A549 (cell line): ENCODE results near the gene KLF4. TPM values are rescaled to one million over a fixed set of nuclear protein-coding genes. Genes with fewer than 3 reads are reported as not detected.

Experiments
- ATAC-seq, 2 experiments: fragments of 200-7000 bp in 1 of 2; fragments of >200 bp in 1 of 2; cut with Nextera tagmentation in 1 of 2; cut with Tn5 transposase in 1 of 2; 3 replicates each; pipeline versions ENCODE4 v1.8.0 to v1.9.1; 2018 to 2020; ENCODE audit warnings: mild to moderate bottlenecking in 1 of 2, moderate library complexity in 1 of 2
- CTCF ChIA-PET: fragments of 300-600 bp; sonication (Branson Sonifier 250); formaldehyde crosslinking; extraction: SDS; loops from one replicate; lab custom pipeline; 2021; ENCODE audit warnings: antibody characterized with exemption, inconsistent platforms; lab: Yijun Ruan, JAX
- POLR2A ChIA-PET: fragments of 350-600 bp; formaldehyde crosslinking; extraction: SDS; loops from one replicate; lab custom pipeline; 2021; ENCODE audit warnings: antibody characterized with exemption, inconsistent platforms; lab: Yijun Ruan, JAX
- DNase-seq, 2 experiments: peaks; one replicate each; pipeline versions ENCODE4 v3.0.0 to v3.0.0-alpha.2; 2011 to 2016; ENCODE audit warnings: low read depth in 1 of 2, low spot score in 1 of 2
- FAIRE-seq: peaks from 2 replicates; lab custom pipeline; 2011; peaks lifted over from hg19 to GRCh38; lab: Jason Lieb, UNC
- H3K27ac ChIP-seq, 2 experiments: fragments of >200 bp; sonication (Bioruptor Twin); formaldehyde crosslinking; 3 replicates each; pipeline ENCODE4 v1.5.1; 2016 to 2017
- H3K4me1 ChIP-seq: fragments of >200 bp; sonication (Bioruptor Twin); formaldehyde crosslinking; 3 replicates; pipeline ENCODE4 v1.6.1; 2016
- H3K4me2 ChIP-seq: fragments of >200 bp; sonication (Bioruptor Twin); formaldehyde crosslinking; 3 replicates; pipeline ENCODE4 v1.6.1; 2016
- H3K4me3 ChIP-seq: fragments of >200 bp; sonication (Bioruptor Twin); formaldehyde crosslinking; 3 replicates; pipeline ENCODE4 v1.5.1; 2016
- H3K9me3 ChIP-seq: fragments of >200 bp; sonication (Bioruptor Twin); formaldehyde crosslinking; 3 replicates; pipeline ENCODE4 v1.6.1; 2016
- ATOH8 ChIP-seq: fragments of 250-450 bp; sonication (Bioruptor Pico); IDR thresholded peaks from 2 replicates; pipeline ENCODE4 v1.5.0; 2020; ENCODE audit warnings: low read depth, mild to moderate bottlenecking, moderate library complexity
- BCL3 ChIP-seq: fragments of >200 bp; sonication (Bioruptor Twin); formaldehyde crosslinking; IDR thresholded peaks from 3 replicates; pipeline ENCODE4 v1.6.1; 2016
- CBX8 ChIP-seq: fragments of 200-600 bp; sonication (generic); IDR thresholded peaks from 2 replicates; pipeline ENCODE4 v1.6.1; 2016
- CHD2 ChIP-seq: fragments of 150-350 bp; IDR thresholded peaks from 2 replicates; pipeline ENCODE4 v1.6.1; 2014; ENCODE audit warnings: low read length; ENCODE audit not compliant: partially characterized antibody
- CTCF ChIP-seq: fragments of >200 bp; sonication (Bioruptor Twin); formaldehyde crosslinking; IDR thresholded peaks from 3 replicates; pipeline ENCODE4 v1.5.1; 2016
- EHMT2 ChIP-seq: fragments of 200-600 bp; sonication (generic); IDR thresholded peaks from 2 replicates; pipeline ENCODE4 v1.6.1; 2016; ENCODE audit warnings: antibody characterized with exemption, low read depth, mild to moderate bottlenecking, moderate library complexity
- FOSB ChIP-seq: fragments of 250-450 bp; sonication (Bioruptor Pico); IDR thresholded peaks from 2 replicates; pipeline ENCODE4 v1.5.0; 2020; ENCODE audit warnings: mild to moderate bottlenecking, moderate library complexity
- FOSL2 ChIP-seq, 2 experiments: fragments of 450-650 bp in 1 of 2; fragments of >200 bp in 1 of 2; sonication (Bioruptor Twin) in 1 of 2; formaldehyde crosslinking; IDR thresholded peaks; 2 replicates each; pipeline versions ENCODE4 v1.5.0 to v1.6.1; 2016 to 2020; ENCODE audit warnings: mild to moderate bottlenecking in 1 of 2, moderate library complexity in 1 of 2
- FOXS1 ChIP-seq: fragments of 250-450 bp; sonication (Bioruptor Pico); IDR thresholded peaks from 2 replicates; pipeline ENCODE4 v1.5.0; 2020; ENCODE audit warnings: mild to moderate bottlenecking, moderate library complexity
- HES2 ChIP-seq: fragments of >200 bp; sonication (Bioruptor Twin); formaldehyde crosslinking; IDR thresholded peaks from 2 replicates; pipeline ENCODE4 v1.6.1; 2016
- HOXA7 ChIP-seq: fragments of 250-450 bp; sonication (Bioruptor Pico); IDR thresholded peaks from 2 replicates; pipeline ENCODE4 v1.5.0; 2020; ENCODE audit warnings: mild to moderate bottlenecking, moderate library complexity
- HOXB5 ChIP-seq: fragments of 250-450 bp; sonication (Bioruptor Pico); IDR thresholded peaks from 2 replicates; pipeline ENCODE4 v1.5.0; 2020; ENCODE audit warnings: mild to moderate bottlenecking, moderate library complexity
- JUNB ChIP-seq: fragments of >200 bp; sonication (Bioruptor Twin); formaldehyde crosslinking; IDR thresholded peaks from 2 replicates; pipeline ENCODE4 v1.6.1; 2016
- KDM1A ChIP-seq: fragments of 200-600 bp; sonication (generic); IDR thresholded peaks from 2 replicates; pipeline ENCODE4 v1.6.1; 2016; ENCODE audit warnings: low read depth, mild to moderate bottlenecking
- MAX ChIP-seq: IDR thresholded peaks from 2 replicates; pipeline ENCODE4 v1.6.1; 2012
- PBX3 ChIP-seq: IDR thresholded peaks from 2 replicates; pipeline ENCODE4 v1.6.1; 2012
- RFX5 ChIP-seq: fragments of 450-650 bp; IDR thresholded peaks from 2 replicates; pipeline ENCODE4 v1.7.1; 2014; ENCODE audit warnings: antibody characterized with exemption, mild to moderate bottlenecking, moderate library complexity
- SREBF2 ChIP-seq: fragments of 450-650 bp; IDR thresholded peaks from 2 replicates; pipeline ENCODE4 v1.6.1; 2014; ENCODE audit warnings: mild to moderate bottlenecking, moderate library complexity
- ZFP36 ChIP-seq: fragments of 450-650 bp; IDR thresholded peaks from 2 replicates; pipeline ENCODE4 v1.6.1; 2014; ENCODE audit warnings: borderline replicate concordance; ENCODE audit not compliant: partially characterized antibody
- ZSCAN20 ChIP-seq: fragments of 250-450 bp; sonication (Bioruptor Pico); IDR thresholded peaks from 2 replicates; pipeline ENCODE4 v1.8.0; 2022; ENCODE audit warnings: mild to moderate bottlenecking, moderate library complexity
- WGBS: methylation state at CpG from one replicate; pipeline ENCODE4 v1.1.6; 2017; ENCODE audit errors: missing lambda C conversion rate; 5-methylcytosine and 5-hydroxymethylcytosine counted together
- polyA plus RNA-seq, 4 experiments: library from polyadenylated mRNA; depleted of rRNA in 3 of 4; stranded (reverse); fragments of >200 nt; fragmentation: RNase III in 1 of 4; extraction: RNeasy Plus Mini Kit Qiagen cat#74134 plus additional on column Dnase treatment in 1 of 4; gene quantifications; 2 replicates in 3 of 4; 3 replicates in 1 of 4; pipeline ENCODE4 v1.2.3, GENCODE V29; 2011 to 2017

KLF4 gene
- polyA plus RNA-seq, 2 of the 4 experiments (the other 2 are of a cell fraction) = 3.6 to 8.3 TPM

- TF ChIP-seq ATOH8 (CRISPR knock-in tag) (no peak), HOXB5 (CRISPR knock-in tag) (no peak), EHMT2 (no peak), ZSCAN20 (CRISPR knock-in tag) (no peak), FOSL2 (IDR thresholded peaks at IDR 0.05) (peak; percentile 61), FOSL2 (CRISPR knock-in tag; IDR thresholded peaks at IDR 0.05) (peak; percentile 52; the same call in 1 of the 2 replicates), MAX (no peak), HES2 (peak; percentile 41; the same call in 1 of the 2 replicates)
These were observed 9.2 kb downstream of the KLF4 start (continued) for GRCh38 chr9:107480386-107480789.

GRCh38 chr9:107478805-107479204 lies 10.8 kb downstream of the KLF4 start:
- WGBS = 87% methylated on average over 4 of the region's 4 CpGs
- no peak for FAIRE-seq
- CTCF ChIA-PET = interaction anchor here (1.0 to 6.7 kb wide), 10 partner anchors 9 to 1335 kb away, joined by 3 to 48 read pairs (median 4); no protein-coding TSS in a partner anchor

GRCh38 chr9:107474124-107474523 lies 15.4 kb downstream of the KLF4 start:
- ATAC-seq = no peak
- Histone ChIP-seq H3K4me2 (no peak overlapping the region), H3K9me3 (no peaks in the 10 kb centered on the region), H3K27ac (no peak overlapping the region), H3K4me1 (no peaks in the 10 kb centered on the region), H3K4me3 (no peak overlapping the region)
- no peak for TF ChIP-seq CBX8
- TF ChIP-seq PBX3 = no peak
- TF ChIP-seq BCL3 = no peak
- TF ChIP-seq JUNB = no peak
- no peak for TF ChIP-seq ZFP36
- TF ChIP-seq CTCF = no peak
- no peak for TF ChIP-seq HOXA7
- no peak for TF ChIP-seq RFX5
- ChIA-PET POLR2A (no interaction called here), CTCF (interaction anchor here (1.0 to 6.7 kb wide), 3 partner anchors 9 to 1287 kb away, joined by 3 to 48 read pairs (median 9); no protein-coding TSS in a partner anchor)
- no peak for FAIRE-seq
- DNase-seq = no peak
- WGBS = 80% methylated on average over 6 of the region's 6 CpGs

More at GRCh38 chr9:107478805-107479204, 10.8 kb downstream of the KLF4 start:
- Histone ChIP-seq H3K27ac (peak overlapping the region in 1 of 2 experiments; percentile 6; a peak in 3 of 6 replicates), H3K4me1 (peaks cover 13% of the 10 kb centered on the region), H3K4me3 (no peak overlapping the region), H3K9me3 (no peaks in the 10 kb centered on the region), H3K4me2 (no peak overlapping the region)
- POLR2A ChIA-PET = no interaction called here
- no peak for ATAC-seq
- no peak for DNase-seq
- TF ChIP-seq FOXS1 (CRISPR knock-in tag) (no peak), HOXB5 (CRISPR knock-in tag) (no peak), KDM1A (no peak), FOSB (CRISPR knock-in tag) (no peak), SREBF2 (no peak), CHD2 (no peak)
